SU-DHL-6 (cell line): ENCODE results near the gene HUWE1.

ENCODE experiments used
- H2AFZ ChIP-seq: fragments of 200-600 bp; sonication (generic); 2 replicates; pipeline ENCODE4 v1.6.1; 2014; ENCODE audit warnings: low read depth, mild to moderate bottlenecking, moderate library complexity, mixed read lengths, antibody characterized with exemption, low read length; ENCODE audit not compliant: severe bottlenecking
- H3F3A ChIP-seq: fragments of 200-600 bp; shearing (Covaris generic); 2 replicates; pipeline ENCODE4 v1.6.0; 2016; ENCODE audit warnings: antibody characterized with exemption, mild to moderate bottlenecking; ENCODE audit not compliant: insufficient read depth
- H3K27ac ChIP-seq: fragments of 200-600 bp; sonication (generic); 2 replicates; pipeline ENCODE4 v1.5.1; 2016; ENCODE audit warnings: low read depth, mild to moderate bottlenecking, low read length, moderate library complexity, mixed read lengths
- H3K27me3 ChIP-seq: fragments of 200-600 bp; sonication (generic), shearing (Covaris generic); 2 replicates; pipeline ENCODE4 v1.6.0; 2014; ENCODE audit warnings: mild to moderate bottlenecking, low read length
- H3K36me3 ChIP-seq: fragments of 200-600 bp; sonication (generic); 2 replicates; pipeline ENCODE4 v1.6.1; 2014; ENCODE audit warnings: mild to moderate bottlenecking, low read length, mixed read lengths
- H3K4me2 ChIP-seq: fragments of 300-600, 200-600 bp; shearing (Covaris generic), sonication (generic); 2 replicates; pipeline ENCODE4 v1.6.0; 2014; ENCODE audit warnings: low read length, low read depth, mild to moderate bottlenecking; ENCODE audit not compliant: poor library complexity, severe bottlenecking
- H3K4me3 ChIP-seq: fragments of 200-600 bp; sonication (generic); 2 replicates; pipeline ENCODE4 v1.5.1; 2014; ENCODE audit warnings: antibody characterized with exemption, low read length, mild to moderate bottlenecking, mixed read lengths; ENCODE audit not compliant: insufficient read depth, poor library complexity, severe bottlenecking
- H3K79me2 ChIP-seq: fragments of 200-600 bp; sonication (generic); 2 replicates; pipeline ENCODE4 v1.6.1; 2014; ENCODE audit warnings: mild to moderate bottlenecking, low read length, moderate library complexity; ENCODE audit not compliant: insufficient read depth
- H3K9ac ChIP-seq: fragments of 200-600 bp; sonication (generic); 2 replicates; pipeline ENCODE4 v1.7.0; 2014; ENCODE audit warnings: mild to moderate bottlenecking, low read length
- H3K9me2 ChIP-seq: fragments of 200-600 bp; sonication (generic); replicated peaks from 2 replicates; pipeline ENCODE4 v1.6.1; 2014; ENCODE audit warnings: low read length; ENCODE audit not compliant: insufficient read depth
- H3K9me3 ChIP-seq: fragments of 200-600 bp; sonication (generic); 2 replicates; pipeline ENCODE4 v1.6.1; 2014; ENCODE audit warnings: low read length, mixed read lengths; ENCODE audit not compliant: insufficient read depth
- H4K20me1 ChIP-seq: fragments of 200-600 bp; sonication (generic); 2 replicates; pipeline ENCODE4 v1.6.1; 2014; ENCODE audit warnings: low read depth, mild to moderate bottlenecking, antibody characterized with exemption, low read length, moderate library complexity, mixed read lengths
- CTCF ChIP-seq: fragments of 200-600 bp; sonication (generic); IDR thresholded peaks from one replicate; pipeline ENCODE4 v1.5.1; 2017; ENCODE audit warnings: antibody characterized with exemption, mild to moderate bottlenecking, low read length, moderate library complexity; ENCODE audit not compliant: insufficient read depth, poor library complexity, severe bottlenecking
- EZH2phosphoT487 ChIP-seq: fragments of 200-600 bp; sonication (generic), shearing (Covaris generic); conservative IDR thresholded peaks from 2 replicates; pipeline ENCODE4 v1.6.1; 2018; ENCODE audit warnings: mild to moderate bottlenecking, antibody characterized with exemption, low read length, moderate library complexity, mixed read lengths

HUWE1 gene

GRCh38 chrX:53656845-53657244 is 29.7 kb downstream of the HUWE1 start:
- Histone ChIP-seq H3K36me3 (0 out of 2 replicates have a peak, but pooled peaks cover 4% of the 10 kb centered on the region), H3K9ac (no peak overlapping the region), H3K9me3 (no peaks in the 10 kb centered on the region), H4K20me1 (0 out of 2 replicates have a peak, but pooled peaks cover 10% of the 10 kb centered on the region), H3K79me2 (peaks cover 70% of the 10 kb centered on the region), H3K27me3 (no peaks in the 10 kb centered on the region), H3K4me3 (no peak overlapping the region), H3K9me2 (no peaks in the 10 kb centered on the region), H2AFZ (no peak overlapping the region), H3K4me2 (no peak overlapping the region), H3K27ac (no peak overlapping the region), H3F3A (no peaks in the 10 kb centered on the region)
- TF ChIP-seq EZH2phosphoT487 (no peak), CTCF (no peak)

- Histone ChIP-seq H2AFZ (no peak overlapping the region), H3K9me3 (no peaks in the 10 kb centered on the region), H3K36me3 (0 out of 2 replicates have a peak, but pooled peaks cover 15% of the 10 kb centered on the region), H3K4me3 (no peak overlapping the region), H4K20me1 (0 out of 2 replicates have a peak, but pooled peaks cover 10% of the 10 kb centered on the region), H3K9ac (no peak overlapping the region), H3K9me2 (no peaks in the 10 kb centered on the region), H3K27me3 (no peaks in the 10 kb centered on the region), H3K4me2 (no peak overlapping the region), H3K27ac (no peak overlapping the region), H3K79me2 (peaks cover 62% of the 10 kb centered on the region), H3F3A (no peaks in the 10 kb centered on the region)
- TF ChIP-seq EZH2phosphoT487 (no peak), CTCF (no peak)
Observed at GRCh38 chrX:53654376-53654775, 32.1 kb downstream of the HUWE1 start.

GRCh38 chrX:53644751-53645150 is 41.8 kb downstream of the HUWE1 start:
- H2AFZ ChIP-seq, result no peak overlapping the region
- H3K9me3 ChIP-seq, result no peaks in the 10 kb centered on the region
- H3K36me3 ChIP-seq, result peaks cover 31% of the 10 kb centered on the region; the same call in 1 of the 2 replicates
- H4K20me1 ChIP-seq, result no peaks in the 10 kb centered on the region
- no peaks in the 10 kb centered on the region for H3K27me3 ChIP-seq
- TF ChIP-seq CTCF, result no peak
- no peak for TF ChIP-seq EZH2phosphoT487
- no peak overlapping the region for H3K9ac ChIP-seq
- no peak overlapping the region for H3K27ac ChIP-seq
- H3K79me2 ChIP-seq, result 0 out of 2 replicates have a peak, but pooled peaks cover 4% of the 10 kb centered on the region
- H3F3A ChIP-seq, result no peaks in the 10 kb centered on the region
- H3K4me2 ChIP-seq, result no peak overlapping the region
- H3K9me2 ChIP-seq, result no peaks in the 10 kb centered on the region
- no peak overlapping the region for H3K4me3 ChIP-seq
